Neural crest cell (in vitro differentiated cells): Measurements from ENCODE around the gene TBXAS1. TPM values are rescaled to one million over a fixed set of nuclear protein-coding genes. Genes with fewer than 3 reads are reported as not detected.

Experiments used
- DNase-seq: peaks from one replicate; pipeline ENCODE4 v3.0.0; 2021; ENCODE audit warnings: low read depth, mixed read lengths, low spot score
- H3K27ac Mint-ChIP-seq: one replicate; pipeline ENCODE4 v1.8.0; 2021; ENCODE audit warnings: mild to moderate bottlenecking, mixed read lengths; ENCODE audit not compliant: unreplicated experiment
- H3K27me3 Mint-ChIP-seq: 2 replicates; pipeline ENCODE4 v1.8.0; 2021; ENCODE audit warnings: low read depth, mild to moderate bottlenecking, mixed read lengths
- H3K36me3 Mint-ChIP-seq: 2 replicates; pipeline ENCODE4 v1.8.0; 2021; ENCODE audit warnings: low read depth, mild to moderate bottlenecking, mixed read lengths
- H3K4me1 Mint-ChIP-seq: 2 replicates; pipeline ENCODE4 v1.8.0; 2021; ENCODE audit warnings: mixed read lengths
- H3K4me3 Mint-ChIP-seq: one replicate; pipeline ENCODE4 v1.8.0; 2021; ENCODE audit warnings: mild to moderate bottlenecking, mixed read lengths
- H3K9me3 Mint-ChIP-seq: 2 replicates; pipeline ENCODE4 v1.8.0; 2021; ENCODE audit warnings: mixed read lengths
- total RNA-seq: library from RNA; stranded (reverse); gene quantifications from 2 replicates; pipeline ENCODE4 v1.2.1, GENCODE V29; 2021
- TF ChIP-seq, protein P1 (sequence below): fragments of 200-600 bp; sonication (generic); conservative IDR thresholded peaks from 2 replicates; pipeline ENCODE4 v1.5.0; 2021; ENCODE audit warnings: antibody characterized with exemption, mild to moderate bottlenecking

The TBXAS1 gene
- total RNA-seq, 1 donor from 2014 or later, result 5.7 TPM

GRCh38 chr7:139889186-139889871 is 60.3 kb downstream of the TBXAS1 start:
- Mint-ChIP-seq H3K9me3 (no peaks in the 10 kb centered on the region), H3K36me3 (no peaks in the 10 kb centered on the region), H3K27me3 (no peaks in the 10 kb centered on the region), H3K4me1 (no peaks in the 10 kb centered on the region), H3K27ac (no peak overlapping the region), H3K4me3 (no peak overlapping the region)
- DNase-seq, result no peak
- TF ChIP-seq, protein P1, sequence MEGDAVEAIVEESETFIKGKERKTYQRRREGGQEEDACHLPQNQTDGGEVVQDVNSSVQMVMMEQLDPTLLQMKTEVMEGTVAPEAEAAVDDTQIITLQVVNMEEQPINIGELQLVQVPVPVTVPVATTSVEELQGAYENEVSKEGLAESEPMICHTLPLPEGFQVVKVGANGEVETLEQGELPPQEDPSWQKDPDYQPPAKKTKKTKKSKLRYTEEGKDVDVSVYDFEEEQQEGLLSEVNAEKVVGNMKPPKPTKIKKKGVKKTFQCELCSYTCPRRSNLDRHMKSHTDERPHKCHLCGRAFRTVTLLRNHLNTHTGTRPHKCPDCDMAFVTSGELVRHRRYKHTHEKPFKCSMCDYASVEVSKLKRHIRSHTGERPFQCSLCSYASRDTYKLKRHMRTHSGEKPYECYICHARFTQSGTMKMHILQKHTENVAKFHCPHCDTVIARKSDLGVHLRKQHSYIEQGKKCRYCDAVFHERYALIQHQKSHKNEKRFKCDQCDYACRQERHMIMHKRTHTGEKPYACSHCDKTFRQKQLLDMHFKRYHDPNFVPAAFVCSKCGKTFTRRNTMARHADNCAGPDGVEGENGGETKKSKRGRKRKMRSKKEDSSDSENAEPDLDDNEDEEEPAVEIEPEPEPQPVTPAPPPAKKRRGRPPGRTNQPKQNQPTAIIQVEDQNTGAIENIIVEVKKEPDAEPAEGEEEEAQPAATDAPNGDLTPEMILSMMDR, result no peak

- Mint-ChIP-seq H3K27ac (no peak overlapping the region), H3K9me3 (no peaks in the 10 kb centered on the region), H3K4me3 (no peak overlapping the region), H3K36me3 (no peaks in the 10 kb centered on the region), H3K4me1 (no peaks in the 10 kb centered on the region), H3K27me3 (no peaks in the 10 kb centered on the region)
- TF ChIP-seq, protein P1, result no peak
- DNase-seq, result no peak
These were observed 64.4 kb downstream of the TBXAS1 start for GRCh38 chr7:139893461-139893860.

GRCh38 chr7:139893999-139894398 is 64.9 kb downstream of the TBXAS1 start:
- DNase-seq, result no peak
- Mint-ChIP-seq H3K27ac (no peak overlapping the region), H3K27me3 (no peaks in the 10 kb centered on the region), H3K4me3 (no peak overlapping the region), H3K4me1 (no peaks in the 10 kb centered on the region), H3K36me3 (no peaks in the 10 kb centered on the region), H3K9me3 (no peaks in the 10 kb centered on the region)
- TF ChIP-seq, protein P1, result no peak

DNA sequence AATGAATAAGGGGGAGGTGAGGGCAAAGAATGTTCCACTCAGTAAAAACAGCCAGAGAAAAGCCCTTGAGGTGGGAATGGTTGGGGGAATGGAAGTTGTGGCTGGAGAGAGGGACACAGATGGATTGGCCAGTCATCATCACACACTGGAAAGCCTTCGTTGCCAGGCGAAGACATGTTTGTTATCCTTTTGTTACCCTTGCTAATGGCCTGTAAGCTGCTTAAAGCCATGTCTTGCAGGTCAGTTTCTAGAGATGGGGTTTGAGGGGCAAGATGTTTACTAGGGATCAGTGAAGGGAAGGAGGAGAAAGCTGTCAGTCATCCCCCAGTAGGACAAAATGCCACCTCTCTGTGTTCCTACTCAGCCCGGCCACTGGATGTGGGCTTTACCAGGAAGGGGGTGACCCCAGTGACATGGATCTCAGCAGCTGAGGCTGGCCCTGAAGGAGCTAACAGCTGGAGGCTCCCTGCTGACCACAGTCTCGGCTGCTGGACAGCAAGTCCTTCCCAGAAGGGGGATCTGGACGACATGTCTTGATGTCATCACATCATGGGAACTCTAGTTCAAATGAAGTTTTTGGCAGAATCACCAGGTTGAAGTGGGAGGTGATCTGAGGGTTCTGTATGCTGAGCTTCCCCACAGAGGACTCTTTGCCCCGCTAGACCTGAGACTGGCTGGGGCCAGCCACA is 66.2 kb downstream of the TBXAS1 start:
- peak overlapping the region; percentile 7 for H3K27ac Mint-ChIP-seq
- H3K9me3 Mint-ChIP-seq, result peaks cover 2% of the 10 kb centered on the region
- H3K27me3 Mint-ChIP-seq, result no peaks in the 10 kb centered on the region
- DNase-seq, result no peak
- H3K4me3 Mint-ChIP-seq, result no peak overlapping the region
- no peaks in the 10 kb centered on the region for H3K36me3 Mint-ChIP-seq
- TF ChIP-seq, protein P1, result no peak
- H3K4me1 Mint-ChIP-seq, result no peaks in the 10 kb centered on the region

DNA sequence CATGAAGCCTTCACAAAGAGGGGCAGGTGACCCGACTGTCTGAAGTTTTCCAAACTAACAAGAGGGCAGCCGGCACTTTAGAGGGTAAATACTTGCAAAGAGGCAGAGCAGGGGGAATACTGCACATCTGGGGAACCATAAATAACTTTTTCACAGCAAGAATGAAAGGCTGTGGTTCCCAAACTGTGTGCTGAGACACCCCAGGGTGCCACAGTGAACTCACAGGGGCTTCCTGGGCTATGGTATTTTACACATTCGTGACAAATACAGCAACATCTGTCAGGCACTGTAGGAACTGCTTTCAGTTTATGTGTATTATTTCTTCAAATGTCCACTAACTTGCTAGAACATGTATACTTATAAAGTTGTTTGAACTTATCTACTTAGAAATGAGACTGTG is 67.2 kb downstream of the TBXAS1 start:
- Mint-ChIP-seq H3K4me1 (no peaks in the 10 kb centered on the region), H3K4me3 (no peak overlapping the region), H3K9me3 (peaks cover 5% of the 10 kb centered on the region)

More for the DNA sequence above, 67.2 kb downstream of the TBXAS1 start:
- no peak for DNase-seq
- Mint-ChIP-seq H3K36me3 (no peaks in the 10 kb centered on the region), H3K27me3 (no peaks in the 10 kb centered on the region), H3K27ac (no peak overlapping the region)
- TF ChIP-seq, protein P1, result no peak
